RCC 7860 (cell line): ENCODE results near the gene CADM1.

Experiments
- DNase-seq: peaks from one replicate; pipeline ENCODE4 v3.0.0-alpha.2; 2015; ENCODE audit warnings: low spot score
- FAIRE-seq: peaks from 2 replicates; lab custom pipeline; 2012; peaks lifted over from hg19 to GRCh38; lab: Jason Lieb, UNC

The CADM1 gene

GRCh38 chr11:115452241-115452640 lies 52.0 kb downstream of the CADM1 start:
- DNase-seq (no peak), FAIRE-seq (no peak)

GRCh38 chr11:115450519-115450918 lies 53.7 kb downstream of the CADM1 start:
- DNase-seq (no peak), FAIRE-seq (no peak)

DNA sequence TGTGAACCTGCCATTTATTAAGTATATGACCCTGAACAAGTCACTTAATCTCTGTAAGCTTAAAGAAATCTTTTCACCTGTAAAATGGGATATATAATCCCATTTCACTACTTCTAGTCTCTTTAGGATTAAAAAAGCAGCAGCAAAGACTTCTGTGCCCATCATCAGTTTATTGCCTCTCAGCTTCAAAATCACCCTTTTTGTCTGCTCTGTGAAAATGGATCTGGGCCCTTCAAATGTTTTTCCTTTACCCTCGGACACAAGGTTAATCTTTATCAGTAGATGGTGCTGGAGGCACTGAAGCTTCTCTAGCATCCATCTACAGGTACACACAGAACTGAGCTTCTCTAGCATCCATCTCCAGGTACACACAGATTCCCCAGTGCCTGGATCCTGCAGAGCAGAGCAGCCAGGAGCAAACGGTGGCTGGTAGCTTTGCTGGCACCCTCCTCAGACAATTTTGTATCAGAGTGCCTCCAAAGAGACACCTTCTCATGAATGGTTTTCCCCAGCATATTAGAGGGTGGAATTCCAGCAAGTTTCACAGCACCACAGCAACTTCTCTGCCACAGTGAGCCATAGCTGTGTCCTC lies 56.8 kb downstream of the CADM1 start:
- DNase-seq: no peak
- no peak for FAIRE-seq

GRCh38 chr11:115446214-115446613 lies 58.0 kb downstream of the CADM1 start:
- no peak for FAIRE-seq

DNA sequence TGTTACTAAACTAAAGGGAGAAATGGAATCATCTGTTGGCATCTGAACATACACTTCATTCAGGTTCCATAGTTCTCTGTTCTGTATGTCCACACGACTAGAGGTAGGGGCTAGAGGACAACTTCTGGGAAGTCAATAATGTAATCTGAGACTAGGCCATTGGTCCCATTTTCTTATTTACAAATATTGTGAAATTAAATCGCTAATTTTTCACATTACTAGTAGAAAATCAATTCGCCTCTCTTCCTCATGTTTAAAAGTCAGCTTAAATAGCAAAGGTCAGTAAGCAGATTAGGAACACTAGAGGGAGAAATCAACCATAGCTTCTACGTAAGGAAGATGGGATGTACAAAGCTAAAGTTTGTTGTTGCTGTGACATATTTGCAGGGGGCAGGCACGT lies 59.7 kb downstream of the CADM1 start:
- FAIRE-seq (no peak), DNase-seq (no peak)

More at GRCh38 chr11:115446214-115446613, 58.0 kb downstream of the CADM1 start:
- no peak for DNase-seq

DNA sequence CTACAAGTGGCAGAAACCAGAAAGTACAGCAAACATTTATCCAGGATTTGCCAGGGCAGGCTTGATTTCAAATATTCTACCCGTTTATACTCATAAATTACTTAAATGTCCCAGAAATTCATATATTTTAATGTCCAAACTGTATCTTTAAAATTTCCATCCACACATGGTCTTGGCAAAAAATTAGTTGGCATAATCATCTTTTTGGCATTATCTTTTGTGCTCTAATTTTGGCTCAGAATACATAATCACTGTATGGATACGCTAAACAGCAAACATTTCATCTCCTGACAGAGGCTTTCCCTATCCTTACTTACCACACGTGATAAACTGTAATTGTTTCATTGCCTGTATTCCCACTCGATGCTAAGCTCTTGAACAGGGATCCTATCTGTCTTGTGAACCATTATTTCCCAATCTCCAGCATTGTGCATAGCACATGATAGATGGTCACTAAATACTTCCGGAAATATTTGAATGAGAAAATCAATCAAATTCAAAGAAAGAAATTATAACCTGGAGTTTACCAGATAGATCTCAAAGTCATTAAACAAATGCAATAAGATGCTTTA lies 64.2 kb downstream of the CADM1 start:
- FAIRE-seq: no peak

DNA sequence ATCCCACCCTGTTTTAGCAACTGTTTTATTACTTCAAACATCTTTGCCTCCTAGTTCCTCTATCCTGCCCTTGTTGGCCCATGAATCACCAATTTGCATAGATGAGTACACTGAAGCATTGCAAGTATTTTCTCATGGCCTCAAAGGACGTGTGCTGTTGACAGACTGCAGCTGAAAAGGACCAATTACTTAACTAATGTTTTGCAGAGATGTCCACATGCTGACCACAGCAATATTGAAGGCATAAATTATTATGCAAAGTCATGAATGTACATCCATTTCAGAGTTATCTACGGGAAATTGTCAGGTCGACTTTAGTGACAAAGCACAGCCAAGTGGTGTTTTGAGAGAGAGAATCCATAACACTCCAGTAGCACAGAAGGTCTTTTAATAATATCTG lies 64.8 kb downstream of the CADM1 start:
- FAIRE-seq: no peak
- peak; percentile 5 for DNase-seq

More for the DNA sequence above, 64.2 kb downstream of the CADM1 start:
- DNase-seq: no peak

GRCh38 chr11:115437902-115438575 lies 66.2 kb downstream of the CADM1 start:
- DNase-seq (no peak), FAIRE-seq (no peak)

DNA sequence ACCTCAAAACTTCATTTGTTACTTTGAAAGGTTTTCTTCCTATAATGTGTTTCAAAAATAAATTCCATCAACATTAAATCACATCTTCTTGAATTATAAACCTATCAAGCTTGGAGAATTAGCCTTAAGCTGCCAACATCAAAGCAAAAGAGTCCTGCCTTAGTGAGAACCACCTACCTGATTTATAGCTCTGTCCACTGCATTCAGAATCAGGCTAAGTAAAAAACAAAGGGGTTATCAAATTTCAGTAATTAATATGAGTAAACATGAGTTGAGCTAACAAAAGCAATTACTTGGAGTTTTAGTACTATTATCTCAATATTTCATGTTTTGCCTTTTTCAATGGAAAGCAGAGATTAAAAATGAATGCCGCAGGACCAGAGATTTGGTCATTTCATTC lies 73.9 kb downstream of the CADM1 start:
- DNase-seq: no peak
- FAIRE-seq: no peak

GRCh38 chr11:115428306-115428705 lies 75.9 kb downstream of the CADM1 start:
- FAIRE-seq (no peak), DNase-seq (no peak)

- DNase-seq (no peak), FAIRE-seq (no peak)
Observed at GRCh38 chr11:115425816-115426215, 78.4 kb downstream of the CADM1 start.

DNA sequence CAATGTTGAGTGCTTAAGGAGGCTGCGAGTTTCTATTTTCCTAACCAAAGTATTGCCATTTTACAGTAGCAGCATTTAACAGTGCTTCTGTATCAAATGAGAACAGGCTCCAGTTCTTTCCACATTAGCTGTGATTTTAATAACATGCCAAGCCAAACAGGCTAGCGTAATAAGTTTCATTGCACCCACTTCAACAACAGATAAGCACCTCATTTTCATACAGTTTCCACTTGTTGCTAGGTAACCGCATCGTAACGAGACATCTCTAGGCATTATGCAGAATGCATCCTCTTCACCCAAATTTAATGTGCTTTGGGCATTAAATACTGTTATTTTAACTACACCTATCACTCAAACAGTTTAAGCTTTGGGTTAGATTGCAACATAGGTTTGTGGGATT lies 79.0 kb downstream of the CADM1 start:
- no peak for DNase-seq
- no peak for FAIRE-seq

GRCh38 chr11:115423728-115424459 lies 80.3 kb downstream of the CADM1 start:
- no peak for DNase-seq
- no peak for FAIRE-seq

DNA sequence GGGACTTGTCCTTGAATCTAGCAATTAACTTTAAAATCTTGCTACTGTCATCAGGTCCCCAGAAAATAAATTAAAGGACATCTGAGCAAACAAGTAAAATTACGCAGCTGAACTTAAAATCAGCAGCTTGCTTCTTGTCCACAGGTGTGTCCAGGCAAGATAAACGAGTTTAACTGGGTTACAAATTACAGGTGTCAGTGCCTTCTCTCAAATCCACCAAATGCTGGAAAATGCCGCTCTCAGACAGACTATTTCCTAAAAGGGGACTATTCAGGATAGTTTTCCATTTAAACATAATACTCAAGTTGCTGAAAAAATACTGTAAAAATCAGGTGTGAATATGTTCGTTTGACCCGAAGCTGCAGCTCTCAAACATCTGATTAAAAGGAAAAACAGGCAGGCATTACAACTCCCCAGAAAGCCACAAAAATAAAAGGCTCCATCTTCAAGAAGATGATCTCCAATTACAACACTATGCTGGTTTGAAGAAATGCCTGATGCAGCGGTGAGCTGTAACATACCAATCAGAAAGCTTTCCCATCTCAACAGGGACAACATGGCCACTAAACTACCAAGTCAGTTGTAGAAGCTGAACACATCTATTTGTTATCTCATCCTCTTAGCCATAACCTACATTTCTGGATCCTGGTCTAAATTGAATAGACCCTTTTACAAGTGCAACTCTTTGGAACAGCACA lies 82.1 kb downstream of the CADM1 start:
- FAIRE-seq (no peak), DNase-seq (no peak)

DNA sequence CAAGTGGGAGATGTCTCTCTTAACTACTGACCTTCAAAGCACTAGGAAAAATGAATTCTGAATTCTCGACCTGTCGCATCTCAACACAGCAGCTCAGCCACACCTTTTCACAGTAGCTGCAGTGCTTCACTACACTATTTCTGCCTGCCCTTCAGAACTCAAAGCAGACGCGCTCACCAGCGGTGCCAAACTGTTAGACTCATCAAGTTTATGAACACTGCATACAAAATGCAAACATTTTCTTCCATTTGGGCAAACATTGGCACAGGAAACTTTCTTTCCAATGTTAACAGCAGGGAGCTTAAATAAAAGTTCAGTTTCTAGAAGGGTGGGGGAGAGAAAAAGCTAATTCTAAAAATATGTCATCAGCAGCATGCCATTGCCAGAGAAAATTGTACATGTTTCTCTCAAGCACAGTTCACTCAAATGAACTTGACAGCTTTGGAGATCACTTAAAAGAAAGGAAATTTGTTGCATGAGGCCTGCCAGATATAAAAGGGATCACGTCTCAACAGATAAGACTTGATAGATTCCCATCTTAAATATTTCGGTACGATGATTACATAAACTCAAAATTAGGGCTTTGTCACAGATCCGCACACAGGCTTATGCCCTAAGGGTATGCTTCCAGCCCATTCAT lies 82.7 kb downstream of the CADM1 start:
- DNase-seq (no peak), FAIRE-seq (no peak)

- DNase-seq: no peak
- no peak for FAIRE-seq
Observed at GRCh38 chr11:115420505-115420904, 83.7 kb downstream of the CADM1 start.

- no peak for FAIRE-seq
- DNase-seq: no peak
Observed at GRCh38 chr11:115418626-115419025, 85.6 kb downstream of the CADM1 start.

DNA sequence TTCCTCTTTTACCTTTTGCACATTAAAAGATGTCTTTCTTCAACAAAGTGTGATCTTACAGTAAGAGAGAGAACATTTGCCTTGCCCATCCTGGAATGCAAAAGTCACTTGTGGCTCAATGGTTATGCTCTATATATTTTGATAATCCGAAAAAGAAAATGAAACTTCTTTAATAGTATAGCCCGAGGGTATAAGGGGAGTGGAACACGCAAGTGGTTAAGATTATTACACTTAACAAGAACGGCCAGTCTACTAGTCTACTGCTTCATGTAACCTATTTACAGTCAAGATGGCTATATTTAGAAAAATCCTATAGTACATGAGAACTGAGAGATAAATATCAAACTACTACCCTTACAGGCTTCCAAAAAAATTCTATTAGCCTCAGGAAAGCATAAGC lies 86.1 kb downstream of the CADM1 start:
- FAIRE-seq: no peak
- DNase-seq: no peak

DNA sequence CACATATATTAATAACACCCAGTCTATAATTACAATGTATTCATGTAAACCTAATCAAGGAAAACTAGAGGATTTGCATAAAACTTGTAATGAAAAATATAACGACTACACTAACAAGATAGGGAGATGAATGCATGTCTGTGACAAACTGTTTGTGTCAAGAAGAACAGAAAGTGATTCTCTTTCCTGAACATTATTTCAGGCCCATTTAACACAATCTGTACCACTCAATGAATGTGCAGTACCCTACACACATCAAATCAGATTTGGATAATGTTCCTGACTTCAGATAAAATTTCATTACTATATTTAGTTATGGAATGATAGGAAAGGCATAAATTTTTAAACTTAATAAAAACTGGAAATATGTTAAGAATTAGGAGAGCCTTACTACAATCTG lies 93.1 kb downstream of the CADM1 start:
- FAIRE-seq: no peak

GRCh38 chr11:115409691-115410220 lies 94.5 kb downstream of the CADM1 start:
- FAIRE-seq (no peak), DNase-seq (no peak)

More for the DNA sequence above, 93.1 kb downstream of the CADM1 start:
- no peak for DNase-seq
